BJ (cell line): Measurements from ENCODE around the gene DHCR7. TPM values are rescaled to one million over a fixed set of nuclear protein-coding genes. Genes with fewer than 3 reads are reported as not detected.

Experiments used
- CTCF ChIA-PET: fragments of 350-600 bp; formaldehyde crosslinking; extraction: SDS; loops from one replicate; lab custom pipeline; 2021; ENCODE audit warnings: antibody characterized with exemption, inconsistent platforms; lab: Yijun Ruan, JAX
- POLR2A ChIA-PET: fragments of 300-600 bp; sonication (Branson Sonifier 250); formaldehyde crosslinking; extraction: SDS; loops from one replicate; lab custom pipeline; 2021; ENCODE audit warnings: antibody characterized with exemption; lab: Charles Lee
- DNase-seq: peaks from one replicate; pipeline ENCODE4 v3.0.0-alpha.2; 2011; ENCODE audit warnings: low read depth
- H3K27me3 ChIP-seq: 2 replicates; pipeline ENCODE4 v1.6.0; 2011; ENCODE audit warnings: low read length; ENCODE audit not compliant: control insufficient read depth, insufficient read depth
- H3K36me3 ChIP-seq: 2 replicates; pipeline ENCODE4 v1.5.1; 2011; ENCODE audit warnings: low read length; ENCODE audit not compliant: control insufficient read depth, insufficient read depth
- H3K4me3 ChIP-seq: 2 replicates; pipeline ENCODE4 v1.5.1; 2011; ENCODE audit warnings: low read depth, mild to moderate bottlenecking, control low read depth, low read length
- polyA plus RNA-seq: library from polyadenylated mRNA; depleted of rRNA; stranded (reverse); fragments of >200 nt; gene quantifications from 2 replicates; pipeline ENCODE4 v1.2.3, GENCODE V29; 2011
- TF ChIP-seq, protein P1 (sequence below): IDR thresholded peaks from 2 replicates; pipeline ENCODE4 v1.5.1; 2011; ENCODE audit warnings: low read depth, mild to moderate bottlenecking, control low read depth, inconsistent platforms, low read length, moderate library complexity; ENCODE audit not compliant: insufficient read depth

Gene DHCR7
- polyA plus RNA-seq, 1 experiment, result 61.1 TPM

GRCh38 chr11:71407356-71407755, 40.8 kb downstream of the DHCR7 start:
- TF ChIP-seq, protein P1, sequence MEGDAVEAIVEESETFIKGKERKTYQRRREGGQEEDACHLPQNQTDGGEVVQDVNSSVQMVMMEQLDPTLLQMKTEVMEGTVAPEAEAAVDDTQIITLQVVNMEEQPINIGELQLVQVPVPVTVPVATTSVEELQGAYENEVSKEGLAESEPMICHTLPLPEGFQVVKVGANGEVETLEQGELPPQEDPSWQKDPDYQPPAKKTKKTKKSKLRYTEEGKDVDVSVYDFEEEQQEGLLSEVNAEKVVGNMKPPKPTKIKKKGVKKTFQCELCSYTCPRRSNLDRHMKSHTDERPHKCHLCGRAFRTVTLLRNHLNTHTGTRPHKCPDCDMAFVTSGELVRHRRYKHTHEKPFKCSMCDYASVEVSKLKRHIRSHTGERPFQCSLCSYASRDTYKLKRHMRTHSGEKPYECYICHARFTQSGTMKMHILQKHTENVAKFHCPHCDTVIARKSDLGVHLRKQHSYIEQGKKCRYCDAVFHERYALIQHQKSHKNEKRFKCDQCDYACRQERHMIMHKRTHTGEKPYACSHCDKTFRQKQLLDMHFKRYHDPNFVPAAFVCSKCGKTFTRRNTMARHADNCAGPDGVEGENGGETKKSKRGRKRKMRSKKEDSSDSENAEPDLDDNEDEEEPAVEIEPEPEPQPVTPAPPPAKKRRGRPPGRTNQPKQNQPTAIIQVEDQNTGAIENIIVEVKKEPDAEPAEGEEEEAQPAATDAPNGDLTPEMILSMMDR, result no peak
- H3K36me3 ChIP-seq, result no peaks in the 10 kb centered on the region
- DNase-seq, result no peak
- H3K4me3 ChIP-seq, result no peak overlapping the region
- POLR2A ChIA-PET, result no interaction called here
- CTCF ChIA-PET, result interaction anchor here (1.2 kb wide), 1 partner anchor 70 kb away, joined by 3 read pairs; no protein-coding TSS in a partner anchor
- H3K27me3 ChIP-seq, result no peaks in the 10 kb centered on the region

DNA sequence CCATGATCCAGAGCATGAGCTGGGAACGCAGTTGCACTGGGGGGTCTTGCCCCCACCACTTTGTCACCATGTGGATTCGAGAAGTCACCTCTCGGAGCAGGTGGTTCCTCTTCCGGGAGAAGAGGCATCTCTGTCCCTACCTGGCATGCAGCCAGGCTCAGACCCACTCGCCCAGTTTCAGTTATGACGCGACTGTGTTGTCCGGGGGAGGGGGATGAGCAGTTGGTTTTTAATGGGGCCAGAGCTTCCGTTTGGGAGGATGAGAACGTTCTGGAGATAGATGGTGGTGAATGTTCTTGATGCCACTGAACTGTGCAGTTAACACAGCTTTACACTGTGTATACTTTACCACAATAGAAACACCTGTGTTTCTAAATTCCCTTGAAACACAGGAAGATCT, 41.5 kb downstream of the DHCR7 start:
- ChIA-PET POLR2A (no interaction called here), CTCF (interaction anchor here (1.2 kb wide), 1 partner anchor 70 kb away, joined by 3 read pairs; no protein-coding TSS in a partner anchor)
- Histone ChIP-seq H3K36me3 (no peaks in the 10 kb centered on the region), H3K27me3 (no peaks in the 10 kb centered on the region), H3K4me3 (no peak overlapping the region)
- TF ChIP-seq, protein P1, result no peak
- no peak for DNase-seq

- ChIA-PET CTCF (no interaction called here), POLR2A (no interaction called here)
- TF ChIP-seq, protein P1, result no peak
- no peaks in the 10 kb centered on the region; the same call in 1 of the 2 replicates for H3K27me3 ChIP-seq
- no peaks in the 10 kb centered on the region for H3K36me3 ChIP-seq
- DNase-seq, result no peak
- H3K4me3 ChIP-seq, result no peak overlapping the region
Measured at GRCh38 chr11:71404209-71404608, 44.0 kb downstream of the DHCR7 start.

DNA sequence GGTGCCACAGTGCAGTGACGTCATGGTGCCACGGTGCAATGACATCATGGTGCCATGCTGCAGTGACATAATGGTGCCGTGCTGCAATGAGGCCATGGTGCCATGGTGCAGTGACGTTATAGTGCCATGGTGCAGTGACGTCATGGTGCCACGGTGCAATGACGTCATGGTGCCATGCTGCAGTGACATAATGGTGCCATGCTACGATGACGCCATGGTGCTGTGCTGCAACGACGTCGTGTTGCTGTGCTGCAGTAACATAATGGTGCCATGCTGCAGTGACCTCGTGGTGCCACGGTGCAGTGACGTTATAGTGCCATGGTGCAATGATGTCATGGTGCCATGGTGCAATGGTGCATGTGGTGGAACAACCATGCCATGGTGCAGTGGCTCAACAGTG, 45.3 kb downstream of the DHCR7 start:
- TF ChIP-seq, protein P1, result no peak
- Histone ChIP-seq H3K4me3 (no peak overlapping the region), H3K27me3 (no peaks in the 10 kb centered on the region; the same call in 1 of the 2 replicates), H3K36me3 (no peaks in the 10 kb centered on the region)
- CTCF ChIA-PET, result no interaction called here
- no peak for DNase-seq
- POLR2A ChIA-PET, result no interaction called here

GRCh38 chr11:71400216-71400615, 48.0 kb downstream of the DHCR7 start:
- no peak for DNase-seq
- Histone ChIP-seq H3K36me3 (no peaks in the 10 kb centered on the region), H3K4me3 (no peak overlapping the region), H3K27me3 (no peaks in the 10 kb centered on the region; the same call in 1 of the 2 replicates)
- TF ChIP-seq, protein P1, result no peak
- POLR2A ChIA-PET, result no interaction called here
- CTCF ChIA-PET, result no interaction called here
